Sigmoid colon (tissue), 7 donors: ENCODE measurements around the gene HPGDS. TPM values are rescaled to one million over a fixed set of nuclear protein-coding genes. Genes with fewer than 3 reads are reported as not detected.

Experiments
- DNase-seq: peaks from one replicate; pipeline ENCODE4 v3.0.0-alpha.2; 2019
- H3K27ac ChIP-seq, 4 donors: fragments of 200-600 bp; sonication (generic); one replicate each; pipeline ENCODE4 v1.5.1; 2016 to 2019; ENCODE audit warnings: mild to moderate bottlenecking in 1 of 4
- H3K27me3 ChIP-seq, 3 donors: fragments of 200-600 bp; sonication (generic); one replicate each; pipeline ENCODE4 v1.5.1; 2019; ENCODE audit warnings: mild to moderate bottlenecking in 1 of 3
- H3K36me3 ChIP-seq, 4 donors: fragments of 200-600 bp; sonication (generic); one replicate each; pipeline ENCODE4 v1.5.1; 2016 to 2019
- H3K4me1 ChIP-seq, 4 donors: fragments of 200-600 bp; sonication (generic); one replicate each; pipeline ENCODE4 v1.5.1; 2017 to 2019
- H3K4me3 ChIP-seq, 4 donors: fragments of 200-600 bp; sonication (generic); one replicate each; pipeline ENCODE4 v1.5.1; 2017 to 2019; ENCODE audit warnings: mild to moderate bottlenecking in 2 of 4, moderate library complexity in 1 of 4
- H3K9me3 ChIP-seq, 4 donors: fragments of 200-600 bp in 3 of 4; sonication (generic) in 3 of 4; one replicate each; pipeline versions ENCODE4 v1.5.1 to v1.6.1; 2013 to 2019
- CTCF ChIP-seq, 4 experiments: fragments of 450-650 bp in 3 of 4; fragments of 200-600 bp in 1 of 4; IDR thresholded peaks; one replicate each; pipeline ENCODE4 v1.5.1; 2016 to 2019; ENCODE audit warnings: antibody characterized with exemption in 4 of 4, mild to moderate bottlenecking in 3 of 4, moderate library complexity in 2 of 4
- EP300 ChIP-seq, 4 donors: sonication (generic); formaldehyde crosslinking; IDR thresholded peaks; one replicate each; pipeline ENCODE4 v1.6.1; 2017; ENCODE audit warnings: antibody characterized with exemption in 4 of 4
- POLR2A ChIP-seq, 2 donors: fragments of 450-650 bp; IDR thresholded peaks; one replicate each; pipeline ENCODE4 v1.6.1; 2016; ENCODE audit warnings: antibody characterized with exemption in 2 of 2, mild to moderate bottlenecking in 2 of 2, moderate library complexity in 2 of 2
- POLR2AphosphoS5 ChIP-seq, 4 donors: sonication (generic); formaldehyde crosslinking; IDR thresholded peaks; one replicate each; pipeline ENCODE4 v1.6.1; 2017; ENCODE audit warnings: antibody characterized with exemption in 4 of 4
- WGBS, 2 donors: extraction: QIAGEN DNeasy Blood & Tissue Kit; methylation state at CpG; one replicate each; pipeline ENCODE4 v1.1.7; 2013; 5-methylcytosine and 5-hydroxymethylcytosine counted together
- intact Hi-C: fragments of 100-400 bp; cut with DNase I; formaldehyde crosslinking; loops from one replicate; pipeline ENCODE4 v1.15.1; 2023
- polyA plus RNA-seq, 3 donors: library from polyadenylated mRNA; stranded (reverse); fragments of 200-250 nt; gene quantifications; one replicate each; pipeline ENCODE4 v1.2.3, GENCODE V29; 2013
- total RNA-seq, 4 donors: library from RNA; depleted of rRNA; stranded (reverse); fragments of >200 nt; gene quantifications; one replicate each; pipeline ENCODE4 v1.1.0, GENCODE V29; 2016
- donor health status: healthy with polysubstance abuse.
- donor health status: Bipolar disorder and iron deficiency.
- donor health status: healthy.

HPGDS gene
- total and polyA plus RNA-seq, 7 donors: 0.54 to 3.7 (median 2.1) TPM

- no peak for DNase-seq
- 63 to 70% methylated on average over 1 of the region's 1 CpG for WGBS, 2 donors
- no peaks in the 10 kb centered on the region for H3K27me3 ChIP-seq
- H3K36me3 ChIP-seq: peaks cover 16 to 87% (median 29%) of the 10 kb centered on the region in 4 donors
- H3K4me1 ChIP-seq: no peaks in the 10 kb centered on the region
- intact Hi-C loops: no loop called here
- TF ChIP-seq POLR2A (IDR thresholded peaks at IDR 0.05): no peak
- no peak for TF ChIP-seq CTCF (IDR thresholded peaks at IDR 0.05)
- TF ChIP-seq POLR2AphosphoS5 (IDR thresholded peaks at IDR 0.05): no peak
- no peak for TF ChIP-seq EP300 (IDR thresholded peaks at IDR 0.05)
- H3K9me3 ChIP-seq: no peaks in the 10 kb centered on the region
- no peak overlapping the region for H3K4me3 ChIP-seq
- no peak overlapping the region for H3K27ac ChIP-seq
Observed at GRCh38 chr4:94284889-94285288, 57.7 kb downstream of the HPGDS start.

GRCh38 chr4:94278781-94279180 lies 63.9 kb downstream of the HPGDS start:
- TF ChIP-seq EP300 (IDR thresholded peaks at IDR 0.05) (no peak), CTCF (IDR thresholded peaks at IDR 0.05) (no peak), POLR2A (IDR thresholded peaks at IDR 0.05) (no peak), POLR2AphosphoS5 (IDR thresholded peaks at IDR 0.05) (no peak)
- H3K36me3 ChIP-seq: peaks cover 16 to 96% (median 40%) of the 10 kb centered on the region in 4 donors
- WGBS, 2 donors: 98 to 99% methylated on average over 2 of the region's 2 CpGs
- intact Hi-C loops: no loop called here
- no peaks in the 10 kb centered on the region for H3K9me3 ChIP-seq
- no peak overlapping the region for H3K4me3 ChIP-seq
- H3K27ac ChIP-seq: no peak overlapping the region
- H3K27me3 ChIP-seq: no peaks in the 10 kb centered on the region
- H3K4me1 ChIP-seq: no peaks in the 10 kb centered on the region
- no peak for DNase-seq

- no peaks in the 10 kb centered on the region for H3K27me3 ChIP-seq
- no peak overlapping the region for H3K27ac ChIP-seq
- no peaks in the 10 kb centered on the region for H3K4me1 ChIP-seq
- intact Hi-C loops: no loop called here
- WGBS, 2 donors: 74 to 77% methylated on average over 3 of the region's 3 CpGs
- no peak for TF ChIP-seq POLR2A (IDR thresholded peaks at IDR 0.05)
- TF ChIP-seq CTCF (IDR thresholded peaks at IDR 0.05): no peak
- TF ChIP-seq POLR2AphosphoS5 (IDR thresholded peaks at IDR 0.05): no peak
- no peak for TF ChIP-seq EP300 (IDR thresholded peaks at IDR 0.05)
- no peaks in the 10 kb centered on the region for H3K9me3 ChIP-seq
- no peak overlapping the region for H3K4me3 ChIP-seq
- no peak for DNase-seq
- H3K36me3 ChIP-seq: peaks cover 12 to 96% (median 33%) of the 10 kb centered on the region in 4 donors
Observed at GRCh38 chr4:94277534-94277933, 65.1 kb downstream of the HPGDS start.

- Histone ChIP-seq H3K4me3 (no peak overlapping the region), H3K27ac (no peak overlapping the region), H3K27me3 (no peaks in the 10 kb centered on the region), H3K36me3 (peaks cover 13 to 99% (median 25%) of the 10 kb centered on the region in 4 donors), H3K9me3 (no peaks in the 10 kb centered on the region), H3K4me1 (no peaks in the 10 kb centered on the region)
- TF ChIP-seq POLR2A (IDR thresholded peaks at IDR 0.05) (no peak), POLR2AphosphoS5 (IDR thresholded peaks at IDR 0.05) (no peak), EP300 (IDR thresholded peaks at IDR 0.05) (no peak), CTCF (IDR thresholded peaks at IDR 0.05) (no peak)
- intact Hi-C loops: no loop called here
- WGBS, 2 donors: 97 to 98% methylated on average over 7 of the region's 7 CpGs
- DNase-seq: no peak
Observed at GRCh38 chr4:94276204-94276603, 66.4 kb downstream of the HPGDS start.

- Histone ChIP-seq H3K27ac (no peak overlapping the region), H3K4me3 (no peak overlapping the region), H3K27me3 (no peaks in the 10 kb centered on the region), H3K4me1 (no peaks in the 10 kb centered on the region), H3K36me3 (peaks cover 3 to 96% (median 22%) of the 10 kb centered on the region in 4 donors), H3K9me3 (no peaks in the 10 kb centered on the region)
- WGBS, 2 donors: 92 to 94% methylated on average over 3 of the region's 3 CpGs
- TF ChIP-seq POLR2AphosphoS5 (IDR thresholded peaks at IDR 0.05) (no peak), POLR2A (IDR thresholded peaks at IDR 0.05) (no peak), EP300 (IDR thresholded peaks at IDR 0.05) (no peak), CTCF (IDR thresholded peaks at IDR 0.05) (no peak)
- intact Hi-C loops: no loop called here
- DNase-seq: no peak
Observed at GRCh38 chr4:94274912-94275311, 67.7 kb downstream of the HPGDS start.
